IPS-NIHi7 (cell line): ENCODE data around the gene INSC.

Experiments used
- DNase-seq: peaks from one replicate; pipeline ENCODE4 v3.0.0; 2012; ENCODE audit warnings: mixed read lengths; ENCODE audit errors: extremely low spot score

Gene INSC

GRCh38 chr11:15148169-15148568 lies 33.4 kb downstream of the INSC start:
- DNase-seq = no peak

- DNase-seq = no peak
Observed at GRCh38 chr11:15149050-15149449, 34.3 kb downstream of the INSC start.

- DNase-seq = no peak
Observed at GRCh38 chr11:15150507-15150906, 35.8 kb downstream of the INSC start.

- no peak for DNase-seq
Observed at GRCh38 chr11:15153231-15153630, 38.5 kb downstream of the INSC start.

GRCh38 chr11:15157181-15157580 lies 42.5 kb downstream of the INSC start:
- DNase-seq = no peak

GRCh38 chr11:15157606-15158137 lies 42.9 kb downstream of the INSC start:
- no peak for DNase-seq

- DNase-seq = no peak
Observed at GRCh38 chr11:15158351-15159015, 43.8 kb downstream of the INSC start.

- DNase-seq = peak; percentile 69
Observed at GRCh38 chr11:15159085-15159484, 44.4 kb downstream of the INSC start.

- no peak for DNase-seq
Observed at GRCh38 chr11:15161790-15162189, 47.1 kb downstream of the INSC start.

GRCh38 chr11:15163136-15163535 lies 48.4 kb downstream of the INSC start:
- DNase-seq = no peak

- DNase-seq = no peak
Observed at GRCh38 chr11:15166204-15166603, 51.5 kb downstream of the INSC start.

GRCh38 chr11:15169815-15170551 lies 55.3 kb downstream of the INSC start:
- DNase-seq = no peak

GRCh38 chr11:15170698-15171097 lies 56.0 kb downstream of the INSC start:
- no peak for DNase-seq

GRCh38 chr11:15171956-15172355 lies 57.2 kb downstream of the INSC start:
- no peak for DNase-seq

GRCh38 chr11:15175831-15176230 lies 61.1 kb downstream of the INSC start:
- no peak for DNase-seq

GRCh38 chr11:15176646-15177163 lies 62.0 kb downstream of the INSC start:
- no peak for DNase-seq

- no peak for DNase-seq
Observed at GRCh38 chr11:15177491-15177890, 62.8 kb downstream of the INSC start.

GRCh38 chr11:15178214-15178613 lies 63.5 kb downstream of the INSC start:
- no peak for DNase-seq

GRCh38 chr11:15179167-15179566 lies 64.4 kb downstream of the INSC start:
- no peak for DNase-seq

- no peak for DNase-seq
Observed at GRCh38 chr11:15180212-15180792, 65.6 kb downstream of the INSC start.

- DNase-seq = no peak
Observed at GRCh38 chr11:15182372-15182771, 67.6 kb downstream of the INSC start.

- DNase-seq = no peak
Observed at GRCh38 chr11:15185021-15185420, 70.3 kb downstream of the INSC start.

- no peak for DNase-seq
Observed at GRCh38 chr11:15186146-15186545, 71.4 kb downstream of the INSC start.
